SK-N-SH (cell line): ENCODE results near the gene DCDC1. TPM values are rescaled to one million over a fixed set of nuclear protein-coding genes. Genes with fewer than 3 reads are reported as not detected.
"Not testable (repeated sequence)": the region's sequence is repeated elsewhere in the genome, so short reads cannot be mapped to it uniquely, and the experiment has no call there.

Source experiments
- CTCF ChIA-PET: fragments of 300-600, 350-600 bp; formaldehyde crosslinking; extraction: SDS; loops from one replicate; lab custom pipeline; 2021; lab: Yijun Ruan, JAX
- POLR2A ChIA-PET: fragments of 350-600 bp; sonication (Branson Sonifier 250); formaldehyde crosslinking; extraction: SDS; loops from one replicate; lab custom pipeline; 2020; ENCODE audit warnings: antibody characterized with exemption, inconsistent platforms; lab: Yijun Ruan, JAX
- DNase-seq: peaks from one replicate; pipeline ENCODE4 v3.0.0; 2012
- H2AFZ ChIP-seq: fragments of 200-600 bp; sonication (generic); 2 replicates; pipeline ENCODE4 v1.8.1; 2016; ENCODE audit warnings: antibody characterized with exemption, mild to moderate bottlenecking, low read depth
- H3F3A ChIP-seq: fragments of 200-600 bp; sonication (generic); replicated peaks from 2 replicates; pipeline ENCODE3; 2016; ENCODE audit warnings: antibody characterized with exemption, mild to moderate bottlenecking; ENCODE audit not compliant: insufficient read depth
- H3K27ac ChIP-seq, 2 experiments: fragments of 200-500 bp in 1 of 2; fragments of 200-600 bp in 1 of 2; sonication (Bioruptor generic) in 1 of 2; sonication (generic), shearing (Covaris generic) in 1 of 2; 2 replicates each; pipeline versions ENCODE4 v1.5.1 to v1.6.1; 2014 to 2016; ENCODE audit warnings: low read depth in 2 of 2, inconsistent platforms in 1 of 2, low read length in 1 of 2, mild to moderate bottlenecking in 1 of 2, mixed read lengths in 1 of 2
- H3K27me3 ChIP-seq: fragments of 200-600 bp; sonication (generic), shearing (Covaris generic); 2 replicates; pipeline ENCODE4 v1.6.1; 2016; ENCODE audit warnings: mixed run types; ENCODE audit not compliant: insufficient read depth
- H3K36me3 ChIP-seq, 2 experiments: fragments of 200-500 bp in 1 of 2; fragments of 200-600 bp in 1 of 2; sonication (Bioruptor generic) in 1 of 2; sonication (generic) in 1 of 2; replicated peaks in 1 of 2; 2 replicates each; pipeline versions ENCODE3 to v1.5.1; 2014 to 2016; ENCODE audit warnings: low read length in 1 of 2, mild to moderate bottlenecking in 1 of 2; ENCODE audit not compliant: insufficient read depth in 2 of 2, control insufficient read depth in 1 of 2
- H3K4me1 ChIP-seq, 2 experiments: fragments of 200-500 bp in 1 of 2; fragments of 200-600 bp in 1 of 2; sonication (Bioruptor generic) in 1 of 2; sonication (generic), shearing (Covaris generic) in 1 of 2; 2 replicates each; pipeline versions ENCODE4 v1.5.1 to v1.6.1; 2014 to 2016; ENCODE audit warnings: low read depth in 1 of 2, low read length in 1 of 2, mixed run types in 1 of 2; ENCODE audit not compliant: insufficient read depth in 2 of 2, control insufficient read depth in 1 of 2
- H3K4me2 ChIP-seq: fragments of 200-600 bp; sonication (generic), shearing (Covaris generic); 2 replicates; pipeline ENCODE4 v1.6.1; 2017; ENCODE audit warnings: mixed run types
- H3K4me3 ChIP-seq, 2 experiments: fragments of 200-500 bp in 1 of 2; fragments of 200-600 bp in 1 of 2; sonication (Bioruptor generic) in 1 of 2; sonication (generic), shearing (Covaris generic) in 1 of 2; 2 replicates each; pipeline versions ENCODE4 v1.5.1 to v1.8.1; 2014 to 2016; ENCODE audit warnings: low read depth in 2 of 2, inconsistent platforms in 1 of 2, low read length in 1 of 2, mild to moderate bottlenecking in 1 of 2, mixed read lengths in 1 of 2, moderate library complexity in 1 of 2
- H3K79me2 ChIP-seq: fragments of 200-600 bp; sonication (generic); 2 replicates; pipeline ENCODE4 v1.8.1; 2017; ENCODE audit warnings: mild to moderate bottlenecking; ENCODE audit not compliant: insufficient read depth
- H3K9ac ChIP-seq: fragments of 200-600 bp; sonication (generic); 2 replicates; pipeline ENCODE4 v1.6.1; 2017; ENCODE audit warnings: mixed run types
- H3K9me2 ChIP-seq: fragments of 200-600 bp; sonication (generic); 2 replicates; pipeline ENCODE4 v1.6.1; 2017; ENCODE audit warnings: mixed run types
- H3K9me3 ChIP-seq: fragments of 200-600 bp; sonication (generic); 2 replicates; pipeline ENCODE4 v1.6.1; 2017; ENCODE audit warnings: mixed run types, mild to moderate bottlenecking, moderate library complexity
- H4K20me1 ChIP-seq: fragments of 200-600 bp; sonication (generic); 2 replicates; pipeline ENCODE4 v1.6.1; 2017; ENCODE audit warnings: mild to moderate bottlenecking, mixed run types; ENCODE audit not compliant: insufficient read depth
- CHD2 ChIP-seq: fragments of 150-350 bp; IDR thresholded peaks from 2 replicates; pipeline ENCODE4 v1.6.1; 2018; ENCODE audit warnings: low read length; ENCODE audit not compliant: partially characterized antibody
- CTCF ChIP-seq: fragments of 200-600 bp; sonication (generic); IDR thresholded peaks from 2 replicates; pipeline ENCODE4 v1.6.1; 2017; ENCODE audit warnings: antibody characterized with exemption, mild to moderate bottlenecking, moderate library complexity
- EZH2phosphoT487 ChIP-seq: fragments of 200-600 bp; sonication (generic); IDR thresholded peaks from 2 replicates; pipeline ENCODE4 v1.6.1; 2017; ENCODE audit warnings: low read depth, mixed run types, mild to moderate bottlenecking, antibody characterized with exemption, moderate library complexity, borderline replicate concordance
- FOSL2 ChIP-seq: IDR thresholded peaks from 2 replicates; pipeline ENCODE4 v1.4.0; 2012; ENCODE audit warnings: low read depth, mild to moderate bottlenecking, moderate library complexity, borderline replicate concordance
- IRF3 ChIP-seq: fragments of 150-350 bp; IDR thresholded peaks from 2 replicates; pipeline ENCODE4 v1.6.1; 2016; ENCODE audit warnings: mild to moderate bottlenecking, low read depth, low read length
- MEF2A ChIP-seq: IDR thresholded peaks from 2 replicates; pipeline ENCODE4 v1.4.0; 2012; ENCODE audit warnings: low read depth, borderline replicate concordance
- PBX3 ChIP-seq: IDR thresholded peaks from 2 replicates; pipeline ENCODE4; 2012
- POLR2AphosphoS5 ChIP-seq: IDR thresholded peaks from 2 replicates; pipeline ENCODE4 v1.6.1; 2012; ENCODE audit warnings: low read depth, low read length
- RXRA ChIP-seq: IDR thresholded peaks from 2 replicates; pipeline ENCODE4 v1.4.0; 2012; ENCODE audit warnings: low read depth, mild to moderate bottlenecking, borderline replicate concordance
- SIN3A ChIP-seq: IDR thresholded peaks from 2 replicates; pipeline ENCODE4 v1.6.1; 2012; ENCODE audit warnings: low read depth, mild to moderate bottlenecking, low read length, moderate library complexity, borderline replicate concordance
- SMC3 ChIP-seq: IDR thresholded peaks from 2 replicates; pipeline ENCODE4 v1.6.1; 2012; ENCODE audit warnings: low read depth, low read length, improper control_type of control experiment
- TEAD4 ChIP-seq: IDR thresholded peaks from 2 replicates; pipeline ENCODE4 v1.4.0; 2012; ENCODE audit warnings: mild to moderate bottlenecking, borderline replicate concordance; ENCODE audit not compliant: insufficient read depth
- USF2 ChIP-seq: fragments of 150-350 bp; IDR thresholded peaks from 2 replicates; pipeline ENCODE4 v1.6.1; 2017; ENCODE audit warnings: antibody characterized with exemption, low read length, low read depth, borderline replicate concordance
- WGBS: methylation state at CpG from one replicate; pipeline ENCODE4 v1.1.6; 2017; ENCODE audit warnings: low lambda C conversion rate; 5-methylcytosine and 5-hydroxymethylcytosine counted together
- polyA plus RNA-seq, 3 experiments: library from polyadenylated mRNA; depleted of rRNA; stranded (reverse); fragments of >200 nt; gene quantifications; 2 replicates each; pipeline ENCODE4 v1.2.3, GENCODE V29; 2012

DCDC1 gene
- polyA plus RNA-seq, 1 of the 3 experiments (the other 2 are of a cell fraction): 0.12 TPM

- Histone ChIP-seq H3K4me2 (no peak overlapping the region), H3K27ac (no peak overlapping the region), H3K9me3 (no peaks in the 10 kb centered on the region), H3K27me3 (no peaks in the 10 kb centered on the region), H2AFZ (no peak overlapping the region), H3F3A (no peaks in the 10 kb centered on the region), H3K4me1 (no peaks in the 10 kb centered on the region), H3K9ac (no peak overlapping the region), H3K79me2 (no peaks in the 10 kb centered on the region), H3K36me3 (no peaks in the 10 kb centered on the region), H3K9me2 (no peaks in the 10 kb centered on the region), H4K20me1 (no peaks in the 10 kb centered on the region), H3K4me3 (no peak overlapping the region)
- TF ChIP-seq CTCF: no peak
- no peak for TF ChIP-seq EZH2phosphoT487
- TF ChIP-seq CHD2: no peak
- no peak for TF ChIP-seq RXRA
- TF ChIP-seq USF2: no peak
- TF ChIP-seq FOSL2: no peak
- TF ChIP-seq MEF2A: no peak
- ChIA-PET CTCF (no interaction called here), POLR2A (no interaction called here)
- WGBS: 38% methylated on average over 4 of the region's 4 CpGs
- no peak for DNase-seq
These were observed 46.4 kb downstream of the DCDC1 start for GRCh38 chr11:31323145-31323544.

GRCh38 chr11:31321494-31321893 is 48.0 kb downstream of the DCDC1 start:
- H3F3A ChIP-seq, H4K20me1 ChIP-seq, H3K4me2 ChIP-seq, CTCF ChIA-PET, H3K9me3 ChIP-seq, H3K79me2 ChIP-seq, H3K4me1 ChIP-seq, H3K27ac ChIP-seq, POLR2A ChIA-PET, H3K9ac ChIP-seq, H3K36me3 ChIP-seq, H3K27me3 ChIP-seq, H2AFZ ChIP-seq, H3K4me3 ChIP-seq, H3K9me2 ChIP-seq, DNase-seq: not testable (repeated sequence)
- WGBS: 64% methylated on average over 14 of the region's 15 CpGs

GRCh38 chr11:31303644-31304180 is 65.8 kb downstream of the DCDC1 start:
- CTCF ChIA-PET: interaction anchor here (1.0 kb wide), 1 partner anchor 25 kb away, joined by 3 read pairs; no protein-coding TSS in a partner anchor
- TF ChIP-seq PBX3 (no peak), EZH2phosphoT487 (no peak), TEAD4 (no peak), IRF3 (no peak), RXRA (no peak), SMC3 (no peak), SIN3A (no peak), CTCF (no peak), POLR2AphosphoS5 (no peak)

More at GRCh38 chr11:31303644-31304180, 65.8 kb downstream of the DCDC1 start:
- H3K36me3 ChIP-seq: no peaks in the 10 kb centered on the region
- H4K20me1 ChIP-seq: no peaks in the 10 kb centered on the region
- no peak overlapping the region for H3K4me2 ChIP-seq
- no peaks in the 10 kb centered on the region for H3K27me3 ChIP-seq
- no peaks in the 10 kb centered on the region for H3K9me3 ChIP-seq
- no peak overlapping the region for H3K9ac ChIP-seq
- POLR2A ChIA-PET: no interaction called here
- no peaks in the 10 kb centered on the region for H3F3A ChIP-seq
- H3K4me3 ChIP-seq: no peak overlapping the region
- no peak overlapping the region for H3K27ac ChIP-seq
- 31% methylated on average over 3 of the region's 3 CpGs for WGBS
- no peak for DNase-seq
- H2AFZ ChIP-seq: no peak overlapping the region
- H3K4me1 ChIP-seq: peaks cover 0 to 18% of the 10 kb centered on the region in 2 experiments; a peak in 2 of 4 replicates
- H3K9me2 ChIP-seq: no peaks in the 10 kb centered on the region
- H3K79me2 ChIP-seq: no peaks in the 10 kb centered on the region
